ENCODE results near the gene NEMP1.

The NEMP1 gene, protein sequence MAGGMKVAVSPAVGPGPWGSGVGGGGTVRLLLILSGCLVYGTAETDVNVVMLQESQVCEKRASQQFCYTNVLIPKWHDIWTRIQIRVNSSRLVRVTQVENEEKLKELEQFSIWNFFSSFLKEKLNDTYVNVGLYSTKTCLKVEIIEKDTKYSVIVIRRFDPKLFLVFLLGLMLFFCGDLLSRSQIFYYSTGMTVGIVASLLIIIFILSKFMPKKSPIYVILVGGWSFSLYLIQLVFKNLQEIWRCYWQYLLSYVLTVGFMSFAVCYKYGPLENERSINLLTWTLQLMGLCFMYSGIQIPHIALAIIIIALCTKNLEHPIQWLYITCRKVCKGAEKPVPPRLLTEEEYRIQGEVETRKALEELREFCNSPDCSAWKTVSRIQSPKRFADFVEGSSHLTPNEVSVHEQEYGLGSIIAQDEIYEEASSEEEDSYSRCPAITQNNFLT

DNA sequence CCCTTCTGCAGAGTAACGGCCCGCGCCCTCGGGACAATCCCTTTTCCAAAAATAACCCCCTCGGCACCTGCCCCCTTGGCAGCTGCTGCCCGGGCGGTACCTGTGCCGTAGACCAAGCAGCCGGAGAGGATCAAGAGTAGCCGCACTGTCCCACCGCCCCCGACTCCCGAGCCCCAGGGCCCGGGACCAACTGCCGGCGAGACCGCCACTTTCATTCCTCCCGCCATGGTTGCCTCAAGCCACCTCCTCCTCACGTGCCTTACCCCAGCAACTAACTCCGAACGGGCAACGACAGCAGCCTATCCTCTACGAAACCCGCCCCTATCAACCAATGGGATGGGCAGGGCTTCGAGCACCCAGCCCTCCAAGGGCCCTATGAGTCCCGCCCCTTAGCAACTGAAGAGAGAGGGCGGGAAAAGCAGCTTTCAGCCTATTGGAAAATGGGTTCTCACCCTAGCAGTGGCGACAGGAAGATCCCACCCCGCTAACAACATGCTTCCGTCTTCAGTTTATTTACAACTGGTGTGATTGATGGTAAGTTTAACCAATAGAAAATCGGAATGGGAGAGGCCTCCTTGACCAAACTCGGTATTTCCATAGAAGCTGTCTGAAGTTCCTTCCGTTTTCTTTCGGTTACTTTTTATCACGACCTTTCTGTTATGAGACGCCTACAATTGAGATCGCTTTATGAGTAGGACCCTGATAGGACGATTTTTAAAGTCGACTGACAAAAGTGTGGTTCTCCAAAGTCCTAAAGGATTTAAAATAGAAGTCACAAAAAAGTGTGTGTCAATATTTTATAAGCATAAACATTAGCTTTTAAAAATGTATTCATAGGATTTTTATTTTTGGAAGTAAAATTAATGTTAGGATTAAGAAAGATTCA, at the start of gene NEMP1:
Gene NEMP1 (minus strand): TSS at position 273 of the 886 bp plus-strand sequence. CDS start 46 bp downstream, at position 227.
- peak within 1 kb of the TSS; percentile 86 for H3K4me3 ChIP-seq (ENCODE audit: control insufficient read depth, low read depth, low read length)
- peak; percentile 100 for DNase-seq (ENCODE audit: low read depth)
- TF ChIP-seq, protein P1, sequence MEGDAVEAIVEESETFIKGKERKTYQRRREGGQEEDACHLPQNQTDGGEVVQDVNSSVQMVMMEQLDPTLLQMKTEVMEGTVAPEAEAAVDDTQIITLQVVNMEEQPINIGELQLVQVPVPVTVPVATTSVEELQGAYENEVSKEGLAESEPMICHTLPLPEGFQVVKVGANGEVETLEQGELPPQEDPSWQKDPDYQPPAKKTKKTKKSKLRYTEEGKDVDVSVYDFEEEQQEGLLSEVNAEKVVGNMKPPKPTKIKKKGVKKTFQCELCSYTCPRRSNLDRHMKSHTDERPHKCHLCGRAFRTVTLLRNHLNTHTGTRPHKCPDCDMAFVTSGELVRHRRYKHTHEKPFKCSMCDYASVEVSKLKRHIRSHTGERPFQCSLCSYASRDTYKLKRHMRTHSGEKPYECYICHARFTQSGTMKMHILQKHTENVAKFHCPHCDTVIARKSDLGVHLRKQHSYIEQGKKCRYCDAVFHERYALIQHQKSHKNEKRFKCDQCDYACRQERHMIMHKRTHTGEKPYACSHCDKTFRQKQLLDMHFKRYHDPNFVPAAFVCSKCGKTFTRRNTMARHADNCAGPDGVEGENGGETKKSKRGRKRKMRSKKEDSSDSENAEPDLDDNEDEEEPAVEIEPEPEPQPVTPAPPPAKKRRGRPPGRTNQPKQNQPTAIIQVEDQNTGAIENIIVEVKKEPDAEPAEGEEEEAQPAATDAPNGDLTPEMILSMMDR (IDR thresholded peaks at IDR 0.05; ENCODE audit: control insufficient read depth, insufficient read depth, low read depth, low read length, missing control alignments), result no peak

- H3K4me3 ChIP-seq (ENCODE audit: control insufficient read depth, low read depth, low read length), result peak within 1 kb of the TSS; percentile 95
- DNase-seq (ENCODE audit: low read depth), result no peak
- TF ChIP-seq, protein P1 (IDR thresholded peaks at IDR 0.05; ENCODE audit: control insufficient read depth, insufficient read depth, low read depth, low read length, missing control alignments), result no peak
Measured at GRCh38 chr12:57127726-57128518, 49.3 kb upstream of the NEMP1 start, which contains the start of gene LRP1. Gene LRP1 (plus strand): TSS chr12:57128483. CDS start chr12:57128965, 482 bp downstream.

GRCh38 chr12:57127101-57127725, 48.6 kb upstream of the NEMP1 start:
- no peak for DNase-seq (ENCODE audit: low read depth)
- TF ChIP-seq, protein P1 (IDR thresholded peaks at IDR 0.05; ENCODE audit: control insufficient read depth, insufficient read depth, low read depth, low read length, missing control alignments), result peak; percentile 30
- H3K4me3 ChIP-seq (ENCODE audit: control insufficient read depth, low read depth, low read length), result peak overlapping the region; percentile 95

DNA sequence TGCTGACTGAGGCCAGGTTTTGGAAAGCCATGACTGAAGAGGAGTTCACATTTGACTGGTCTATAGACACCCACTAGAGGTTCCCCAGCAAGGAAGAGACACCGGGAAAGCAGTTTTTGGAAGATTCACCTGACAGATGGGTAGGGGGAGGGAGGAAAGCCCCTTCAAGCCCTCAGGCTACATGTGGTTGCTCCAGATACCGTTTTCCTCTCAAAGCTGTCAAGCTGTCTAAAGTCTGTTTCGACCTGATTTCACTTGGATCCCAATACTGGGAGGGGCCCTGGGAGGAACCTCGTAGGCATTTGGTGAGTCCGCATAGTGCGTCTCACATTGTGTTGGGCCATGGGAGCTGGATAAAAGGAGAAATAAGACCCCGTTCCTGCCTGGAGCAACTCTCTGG, 48.0 kb upstream of the NEMP1 start:
- TF ChIP-seq, protein P1 (IDR thresholded peaks at IDR 0.05; ENCODE audit: control insufficient read depth, insufficient read depth, low read depth, low read length, missing control alignments), result no peak
- no peak overlapping the region for H3K4me3 ChIP-seq (ENCODE audit: control insufficient read depth, low read depth, low read length)
- DNase-seq (ENCODE audit: low read depth), result no peak

DNA sequence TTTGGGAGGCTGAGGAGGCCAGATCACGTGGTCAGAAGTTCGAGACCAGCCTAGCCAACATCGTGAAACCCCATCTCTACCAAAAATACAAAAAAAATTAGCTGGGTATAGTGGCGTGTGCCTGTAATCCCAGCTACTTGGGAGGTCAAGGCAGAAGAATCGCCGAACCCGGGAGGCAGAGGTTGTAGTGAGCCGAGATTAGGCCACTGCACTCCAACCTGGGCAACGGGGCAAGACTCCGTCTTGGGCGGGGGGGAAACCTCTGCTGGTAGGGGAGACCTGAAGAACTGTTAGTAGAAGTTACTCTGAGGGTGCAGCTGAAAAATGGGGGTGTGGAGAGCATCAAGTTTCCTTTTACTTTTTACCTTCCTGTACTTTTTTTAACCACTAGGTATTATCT, 47.5 kb upstream of the NEMP1 start:
- no peak for DNase-seq (ENCODE audit: low read depth)
- TF ChIP-seq, protein P1 (IDR thresholded peaks at IDR 0.05; ENCODE audit: control insufficient read depth, insufficient read depth, low read depth, low read length, missing control alignments), result no peak
- no peak overlapping the region for H3K4me3 ChIP-seq (ENCODE audit: control insufficient read depth, low read depth, low read length)
